Amygdala (tissue), 56 donors: Measurements from ENCODE around the gene CCDC102A.

ENCODE experiments used
- DNase-seq, 56 donors: peaks; one replicate each; lab custom pipeline; 2025; lab: John Stamatoyannopoulos, UW

CCDC102A gene

DNA sequence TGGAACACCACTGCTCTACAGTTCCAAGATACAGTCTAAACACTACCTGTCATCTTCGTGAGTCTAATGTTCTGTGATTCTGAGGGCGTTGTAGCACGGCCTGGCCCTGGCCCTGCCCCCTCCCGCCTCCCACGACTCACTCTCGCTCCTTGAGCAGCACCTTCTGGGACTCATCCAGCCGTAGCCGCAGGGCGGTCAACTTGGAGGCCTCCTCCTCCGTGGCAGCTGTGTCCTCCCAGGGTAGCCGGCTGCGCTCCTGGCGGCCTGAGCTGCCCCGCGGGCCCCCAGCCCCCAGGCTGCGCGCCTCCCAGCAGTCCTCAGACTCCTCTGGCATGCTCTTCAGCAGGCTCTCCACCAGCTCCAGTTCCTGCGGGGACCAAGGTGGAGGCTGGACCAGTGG lies 10.6 kb downstream of the CCDC102A start:
- DNase-seq = no peak

GRCh38 chr16:57522960-57523359 lies 13.4 kb downstream of the CCDC102A start:
- no peak for DNase-seq

GRCh38 chr16:57519796-57520360 lies 16.5 kb downstream of the CCDC102A start:
- DNase-seq = peak in 51 of 56 donors; percentile 5 to 85 (median 47)

GRCh38 chr16:57518922-57519321 lies 17.4 kb downstream of the CCDC102A start:
- DNase-seq = no peak

DNA sequence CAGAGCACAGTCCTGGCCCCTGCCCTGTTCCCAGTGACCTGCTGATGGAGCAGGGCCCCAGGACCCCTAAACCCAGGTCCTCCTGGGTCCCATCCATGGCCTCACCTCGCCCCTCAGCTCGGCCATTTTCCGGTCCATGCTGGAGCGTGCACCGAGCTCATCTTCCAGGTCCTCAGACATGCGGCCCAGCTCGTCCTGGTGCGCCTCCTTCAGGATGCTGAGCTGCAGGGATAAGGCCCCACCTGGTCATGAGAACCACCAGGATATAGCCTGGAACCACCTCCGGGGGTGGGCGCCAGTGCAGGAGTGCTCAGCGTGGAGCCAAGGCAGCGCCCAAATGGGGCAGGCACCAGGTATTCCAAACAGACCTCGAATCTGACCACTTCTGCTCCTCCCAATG lies 17.9 kb downstream of the CCDC102A start:
- no peak for DNase-seq

DNA sequence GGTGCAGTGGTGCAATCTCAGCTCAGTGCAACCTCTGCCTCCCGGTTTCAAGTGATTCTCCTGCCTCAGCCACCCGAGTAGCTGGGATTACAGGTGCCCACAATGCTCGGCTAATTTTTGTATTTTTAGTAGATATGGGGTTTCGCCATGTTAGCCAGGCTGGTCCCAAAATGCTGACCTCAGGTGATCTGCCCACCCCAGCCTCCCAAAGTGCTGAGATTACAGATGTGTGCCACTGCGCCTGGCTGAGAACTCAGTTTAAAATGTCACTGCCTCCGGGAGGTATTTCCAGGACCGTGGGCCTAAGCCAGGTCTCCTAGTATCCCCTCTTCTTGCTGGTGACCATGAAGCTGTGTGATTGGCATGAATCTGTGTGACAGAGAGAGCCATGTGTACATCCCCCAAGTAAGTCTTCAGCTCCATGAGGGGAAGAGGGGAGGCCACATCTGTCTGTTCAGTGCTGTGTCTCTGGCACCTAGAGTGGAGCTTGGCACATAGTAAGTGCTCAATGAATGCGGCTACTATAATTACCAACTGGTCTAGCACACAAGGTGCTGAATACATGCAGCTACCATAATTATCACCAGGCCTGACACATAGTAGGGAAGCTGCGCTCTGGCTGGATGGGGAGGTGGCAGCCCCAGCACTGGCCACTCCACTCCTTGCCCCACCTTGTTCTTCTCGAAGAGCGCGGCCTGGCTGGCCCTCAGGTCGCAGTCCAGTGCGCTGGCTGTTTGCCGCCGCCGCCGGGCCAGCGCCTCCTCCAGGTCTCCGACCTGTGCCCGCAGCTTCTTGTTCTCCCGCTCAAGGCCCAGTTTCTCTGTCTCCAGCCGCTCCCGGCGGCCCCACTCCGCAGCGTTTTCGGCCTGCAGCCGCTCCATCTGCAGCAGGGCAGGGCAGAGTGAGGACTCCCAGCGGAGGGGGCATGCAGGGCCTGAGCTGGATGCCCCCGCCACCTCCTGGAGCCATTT lies 18.7 kb downstream of the CCDC102A start:
- DNase-seq = no peak

- DNase-seq = no peak
Measured at GRCh38 chr16:57516773-57517172, 19.6 kb downstream of the CCDC102A start.

GRCh38 chr16:57516176-57516725 lies 20.1 kb downstream of the CCDC102A start:
- peak in 1 of 56 donors; percentile 26 for DNase-seq

GRCh38 chr16:57514791-57515600 lies 21.4 kb downstream of the CCDC102A start:
- no peak for DNase-seq

DNA sequence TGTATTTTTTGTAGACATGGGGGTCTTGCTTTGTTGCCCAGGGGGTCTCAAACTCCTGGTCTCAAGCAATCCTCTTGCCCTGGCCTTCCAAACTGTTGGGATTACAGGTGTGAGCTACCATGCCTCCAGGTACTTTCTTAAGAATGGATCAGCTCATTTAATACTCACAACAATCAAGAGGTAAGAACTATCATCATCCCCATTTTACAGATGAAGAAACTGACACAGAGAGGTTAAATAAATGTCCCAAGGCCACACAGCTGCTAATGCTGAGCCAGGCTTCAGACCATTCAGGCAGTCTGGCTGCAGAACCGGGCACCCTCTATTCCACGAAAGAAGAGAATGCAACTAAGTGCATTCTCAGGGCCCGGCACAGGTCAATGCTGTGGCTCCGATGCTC lies 22.0 kb downstream of the CCDC102A start:
- no peak for DNase-seq

DNA sequence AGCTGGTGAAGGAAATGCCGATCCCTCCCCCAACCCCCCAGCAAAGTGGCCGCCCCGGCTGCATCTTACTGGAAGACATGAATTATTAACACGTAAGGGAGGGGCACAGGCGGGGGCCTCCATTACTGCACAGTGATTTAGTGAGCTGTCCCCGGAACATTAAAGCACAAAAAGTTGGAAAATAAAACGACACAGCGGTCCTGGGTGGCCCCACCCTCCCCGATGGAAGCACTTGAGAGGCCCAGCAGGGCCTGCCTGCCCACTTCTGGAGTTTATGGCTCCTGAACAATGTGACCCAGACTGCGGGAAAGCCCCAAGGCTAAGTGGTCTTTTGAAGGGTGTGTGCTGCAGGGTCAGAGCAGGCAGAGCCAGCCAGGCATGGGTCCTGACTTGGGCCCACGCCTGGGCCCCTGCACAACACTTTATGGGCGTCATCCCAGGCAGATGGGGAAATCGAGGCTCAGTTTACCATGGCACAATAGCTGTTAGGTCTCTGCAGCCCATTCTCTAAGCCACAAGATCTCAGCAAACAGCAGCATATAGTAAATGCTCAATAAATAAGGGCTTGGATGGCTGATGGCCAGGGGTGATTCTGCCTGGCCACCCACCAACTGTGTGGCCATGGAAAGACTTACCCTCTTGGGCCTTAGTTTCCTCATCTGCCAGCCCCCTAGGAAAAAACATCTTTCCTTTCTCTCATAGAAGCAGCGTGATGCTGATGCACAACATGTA lies 22.8 kb downstream of the CCDC102A start:
- DNase-seq = no peak

DNA sequence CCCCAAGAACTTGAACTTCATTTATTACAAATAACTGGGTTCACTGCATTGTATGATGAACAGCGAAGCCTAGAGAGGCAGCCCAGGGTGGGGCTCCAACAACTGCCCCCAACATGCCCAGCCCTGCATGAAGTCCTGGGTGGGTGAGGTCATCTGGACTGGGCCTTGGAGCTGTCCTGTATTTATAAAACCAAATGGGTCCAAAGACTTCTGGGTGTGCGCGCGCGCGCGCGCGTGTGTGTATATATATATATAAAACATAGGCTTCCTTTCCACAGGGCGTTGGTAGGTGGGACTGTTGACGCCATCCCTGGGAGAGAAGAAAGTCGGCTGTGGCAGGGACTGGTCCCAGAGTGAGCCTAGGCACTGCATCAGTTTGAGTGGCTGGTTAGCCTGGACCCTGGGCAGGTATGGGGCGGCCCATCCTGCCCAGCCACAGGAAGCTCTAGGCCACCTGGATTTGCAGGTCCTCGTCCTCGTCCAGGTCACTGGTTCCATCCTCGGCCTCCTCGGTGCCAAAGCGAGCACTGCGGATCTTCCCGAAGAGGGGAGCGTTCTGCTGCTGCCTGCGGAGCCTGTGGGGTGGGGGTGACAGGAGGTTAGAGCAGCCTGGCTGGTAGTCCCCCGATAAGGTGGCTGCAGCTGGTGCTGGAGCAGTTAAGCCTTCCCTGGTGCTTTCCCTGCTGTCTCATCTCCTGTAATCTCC lies 23.9 kb downstream of the CCDC102A start:
- DNase-seq = no peak

DNA sequence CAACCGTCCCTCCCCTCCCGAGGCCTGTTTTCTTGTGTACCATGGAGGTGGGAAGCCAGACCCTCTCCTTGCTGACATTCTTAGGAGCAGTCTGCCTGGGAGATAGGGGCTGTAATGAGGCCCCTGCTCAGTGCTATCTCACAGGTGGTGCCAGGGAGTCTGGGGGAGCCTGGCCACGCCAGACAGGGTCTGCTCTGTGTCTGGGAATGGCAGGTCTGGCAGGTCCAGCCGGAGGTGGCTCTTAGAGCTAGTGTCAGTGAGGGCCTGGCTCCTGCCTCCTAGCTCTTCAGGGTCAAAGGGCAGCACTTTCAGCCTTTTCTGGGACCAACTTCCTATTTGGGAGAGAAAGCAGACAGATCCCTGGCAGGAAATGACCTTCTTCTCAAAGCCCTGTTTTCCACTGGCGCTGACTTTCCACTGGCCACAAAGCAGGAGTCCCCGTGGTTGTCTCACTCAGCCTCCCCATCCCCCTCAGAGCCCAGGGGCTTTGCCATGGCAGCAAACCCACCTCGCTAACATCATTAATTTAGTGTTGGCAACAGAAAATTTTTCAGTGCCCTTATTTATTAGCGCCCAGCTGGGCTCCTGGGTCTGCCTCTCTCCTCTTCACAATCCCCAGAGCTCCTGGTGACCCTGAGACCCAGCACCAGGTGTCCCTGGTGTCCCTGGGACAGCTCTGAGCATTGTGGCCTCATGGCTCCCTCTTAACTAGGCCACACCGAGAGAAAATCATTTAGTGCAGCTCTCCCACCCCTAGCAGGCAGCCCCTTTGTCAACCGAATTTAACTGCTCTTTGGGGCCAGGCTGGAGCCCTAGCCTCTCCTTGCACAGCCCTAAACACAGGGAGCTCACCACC lies 26.1 kb downstream of the CCDC102A start:
- no peak for DNase-seq

DNA sequence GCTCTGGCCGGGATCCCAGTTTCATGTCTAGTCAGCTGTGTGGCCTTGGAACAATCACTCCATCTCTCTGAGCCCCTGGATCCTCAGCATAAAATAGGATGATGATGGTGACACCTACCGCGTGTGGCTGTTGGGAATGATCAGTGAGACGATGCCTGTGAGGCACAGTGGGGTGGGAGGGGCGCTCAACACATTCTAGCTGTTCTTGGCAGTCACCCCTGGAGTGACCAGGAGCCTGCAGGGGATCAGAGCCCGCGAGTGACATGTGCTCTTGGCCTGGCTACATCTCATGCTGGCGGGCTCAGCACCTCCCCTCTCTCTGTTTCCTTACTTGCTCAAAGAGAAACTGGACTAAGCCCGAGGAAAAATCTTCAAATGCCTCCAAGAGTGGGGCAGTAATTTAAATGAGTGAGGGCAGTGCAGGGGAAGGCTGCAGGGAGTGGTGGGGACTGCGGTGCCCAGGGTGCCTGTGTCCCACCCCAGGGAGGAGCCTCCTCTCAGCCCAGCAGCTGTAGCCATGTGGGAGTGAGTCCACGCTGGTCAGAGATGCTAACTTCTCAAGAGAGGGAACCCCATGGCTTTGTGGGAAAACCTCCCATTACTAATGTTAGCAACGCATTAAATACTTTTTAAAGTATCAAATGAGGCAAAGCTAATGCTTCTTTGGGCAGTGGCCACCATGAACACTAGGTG lies 27.0 kb downstream of the CCDC102A start:
- no peak for DNase-seq

GRCh38 chr16:57508035-57508425 lies 28.3 kb downstream of the CCDC102A start:
- no peak for DNase-seq

- no peak for DNase-seq
Measured at GRCh38 chr16:57507136-57508034, 29.0 kb downstream of the CCDC102A start.

DNA sequence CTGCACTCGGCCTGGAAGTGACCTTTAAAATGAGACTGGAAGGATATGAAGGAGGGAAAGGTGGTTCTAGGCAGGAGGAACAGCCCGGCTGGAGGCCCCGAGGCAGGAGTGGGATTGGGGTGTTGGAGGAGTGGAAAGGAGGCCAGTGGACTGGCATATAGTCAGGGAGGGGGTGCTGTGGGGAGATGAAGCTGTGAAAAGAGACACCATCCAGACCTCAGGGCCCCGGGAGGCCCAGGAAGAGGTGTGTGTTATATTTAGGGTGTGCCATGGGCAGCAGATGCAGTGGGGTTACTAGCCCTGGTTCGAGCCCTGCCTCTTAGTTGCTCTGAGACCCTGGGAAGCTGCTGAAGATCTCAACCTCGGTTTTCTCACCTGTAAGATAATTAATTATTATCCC lies 31.2 kb downstream of the CCDC102A start:
- DNase-seq = no peak
